Eye (tissue), 1 donor: ENCODE results near the gene GPR132.
"Not testable (repeated sequence)": the region's sequence is repeated elsewhere in the genome, so short reads cannot be mapped to it uniquely, and the experiment has no call there.

Experiments
- DNase-seq: peaks from one replicate; pipeline ENCODE4 v3.0.0-alpha.2; 2015

GPR132 gene

DNA sequence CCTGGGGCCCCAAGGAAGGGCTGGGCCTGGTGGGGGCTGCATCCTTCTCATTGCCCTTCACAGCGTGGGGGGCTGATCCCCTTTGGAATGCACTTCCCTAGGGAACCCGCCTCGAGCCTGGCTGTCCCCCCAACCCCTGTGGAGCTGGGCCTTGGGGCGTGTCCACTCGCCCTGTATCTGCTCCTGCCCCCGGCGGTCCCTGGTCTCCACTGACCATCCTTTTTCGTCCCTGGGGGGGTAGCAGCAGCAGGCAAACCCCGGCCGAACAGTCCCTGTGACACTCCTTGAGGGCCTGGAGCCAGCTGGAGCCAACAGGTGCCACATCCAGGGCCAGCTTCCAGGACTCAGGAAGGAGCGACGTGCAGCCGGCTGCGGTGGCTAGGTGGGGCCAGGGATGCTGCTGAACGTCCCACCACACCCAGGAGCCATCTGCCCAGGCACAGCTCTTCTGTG, 9.4 kb upstream of the GPR132 start:
- DNase-seq, result no peak

DNA sequence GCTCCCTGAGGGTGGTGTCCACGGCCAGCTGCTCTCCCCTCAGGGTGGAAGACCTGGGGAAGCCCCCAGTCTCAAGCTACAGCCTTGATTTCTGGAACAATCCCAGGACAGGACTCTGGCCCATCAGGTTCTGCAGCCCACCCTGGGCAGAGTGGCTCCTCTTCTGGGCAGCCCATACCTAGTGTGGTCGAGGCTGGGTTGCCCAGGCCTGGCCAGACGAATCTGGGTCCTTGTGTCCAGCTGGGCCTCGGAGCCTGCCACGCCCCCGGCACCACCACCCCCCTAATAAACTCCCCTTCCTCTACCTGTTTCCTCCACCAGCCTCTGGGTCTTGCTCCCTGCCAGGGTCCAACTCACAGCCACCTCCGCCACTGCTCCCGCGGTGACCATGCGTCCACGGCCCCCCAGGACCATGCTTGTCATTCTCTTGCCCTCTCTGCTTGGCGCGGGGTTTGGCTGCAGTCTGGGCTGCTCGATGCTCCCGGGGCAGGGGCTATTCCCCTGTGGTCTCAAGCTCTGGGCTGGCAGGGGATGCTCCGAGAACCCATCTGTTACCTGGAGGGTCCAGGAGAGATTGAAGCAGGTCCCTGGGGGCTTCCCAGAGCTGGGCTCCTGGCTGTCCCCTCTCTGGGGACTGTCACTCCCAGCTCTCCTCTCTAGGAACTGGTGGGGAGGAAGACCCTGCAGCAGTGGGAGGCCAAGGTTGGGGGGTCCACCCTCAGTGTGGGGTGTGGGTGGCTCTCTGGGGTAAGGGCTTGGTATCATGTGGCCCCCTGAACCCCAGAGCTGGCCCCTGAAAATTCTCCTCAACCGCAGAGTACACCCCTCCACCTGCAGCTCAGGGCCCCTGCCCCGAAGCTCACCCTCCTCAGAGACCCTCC, 8.7 kb upstream of the GPR132 start:
- no peak for DNase-seq

DNA sequence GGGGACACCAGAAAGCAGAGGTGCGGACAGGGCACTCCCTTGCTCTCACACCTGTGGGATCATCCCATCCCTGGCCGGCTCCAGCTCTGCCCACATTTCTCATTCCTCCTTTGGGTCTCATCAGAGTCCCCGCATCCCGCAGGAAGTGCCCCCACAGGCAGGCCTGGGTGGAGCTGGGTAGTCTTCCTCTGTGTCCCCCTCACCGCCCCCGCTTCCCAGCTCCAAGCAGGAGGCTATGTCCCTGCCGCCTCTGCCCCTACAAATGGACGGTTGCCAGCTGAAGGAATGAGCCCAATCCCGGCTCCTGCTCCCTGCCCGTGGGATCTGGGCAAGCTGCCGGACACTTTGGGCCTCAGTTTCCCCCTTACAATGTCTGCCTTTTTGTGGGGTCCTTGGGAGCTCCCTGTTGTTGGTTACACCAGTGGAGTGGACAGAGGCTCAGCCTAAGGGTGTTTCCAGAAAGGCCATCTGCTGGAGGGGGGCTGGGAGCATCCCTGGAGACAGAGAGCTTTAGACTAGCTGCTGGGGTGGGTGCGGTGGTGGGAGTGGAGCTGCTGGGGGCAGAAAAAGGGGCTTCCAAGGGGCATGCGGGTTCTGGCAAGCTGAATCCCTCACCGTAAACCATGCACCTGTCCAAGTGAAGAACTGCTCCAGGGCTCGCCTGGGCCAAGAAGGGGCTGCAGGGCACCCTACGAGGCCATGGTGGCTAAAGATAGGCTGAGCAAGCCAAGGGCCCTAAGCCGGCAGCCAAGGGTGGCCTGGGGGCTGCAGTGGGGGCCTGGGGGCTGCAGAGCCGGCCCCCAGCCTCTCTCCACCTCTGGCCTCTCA, 7.9 kb upstream of the GPR132 start:
- no peak for DNase-seq

DNA sequence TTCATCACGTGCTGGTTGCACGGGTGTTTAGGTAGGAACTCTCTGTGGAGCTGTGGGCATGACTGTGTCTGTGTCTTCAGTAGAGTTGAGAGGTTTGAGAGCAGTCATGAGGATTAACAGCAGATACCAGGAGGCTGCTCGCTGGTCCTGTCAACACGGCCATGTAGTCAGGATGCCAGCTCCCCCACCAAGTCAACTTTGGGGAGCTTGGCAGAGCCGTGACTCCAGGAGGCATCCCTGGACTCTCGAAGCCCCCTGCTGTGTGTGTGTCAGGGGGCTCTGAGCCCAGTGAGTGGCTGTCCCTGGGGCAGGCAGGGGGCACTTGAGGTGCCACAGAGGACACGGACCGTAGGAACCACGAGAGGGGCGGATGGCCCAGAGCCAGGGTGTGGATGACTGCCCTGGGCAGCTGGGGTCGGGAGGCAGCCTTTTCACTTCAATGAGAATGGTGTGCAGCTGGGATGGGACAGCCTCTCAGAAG, 7.2 kb upstream of the GPR132 start:
- no peak for DNase-seq

DNA sequence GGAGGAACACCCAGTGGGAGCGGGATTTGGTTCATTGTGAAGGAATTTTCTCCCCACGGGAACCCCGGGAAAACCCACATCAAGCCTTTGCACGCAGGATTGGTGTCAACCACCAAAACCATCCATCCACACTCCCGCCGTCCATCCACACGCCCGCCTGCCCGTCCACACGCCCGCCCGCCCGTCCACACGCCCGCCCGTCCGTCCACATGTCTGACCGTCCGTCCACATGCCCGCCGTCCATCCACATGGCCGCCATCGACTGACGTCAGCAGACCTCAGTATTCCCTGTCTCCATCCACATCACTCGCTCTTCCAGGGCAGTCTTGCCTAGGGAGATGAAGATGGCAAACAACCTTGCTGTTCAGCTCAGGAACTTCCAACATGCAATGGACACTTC, 6.7 kb upstream of the GPR132 start:
- no peak for DNase-seq

DNA sequence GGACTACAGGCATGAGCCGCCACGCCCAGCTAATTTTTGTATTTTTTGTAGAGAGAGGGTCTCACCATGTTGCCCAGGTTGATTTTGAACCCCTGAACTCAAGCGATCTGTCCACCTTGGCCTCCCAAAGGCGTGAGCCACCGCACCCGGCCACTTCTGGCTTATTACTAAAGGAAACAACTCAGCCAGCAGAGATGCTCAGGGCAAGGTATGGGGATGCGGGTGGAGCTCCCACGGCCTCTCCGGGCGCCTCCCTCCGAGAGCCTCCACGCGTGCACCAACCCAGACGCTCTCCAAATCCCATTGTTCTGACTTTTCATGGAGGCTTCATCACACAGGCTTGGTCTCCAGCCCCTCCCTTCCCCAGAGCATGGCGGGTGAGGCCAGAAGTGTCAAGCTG, 6.1 kb upstream of the GPR132 start:
- DNase-seq, result no peak

DNA sequence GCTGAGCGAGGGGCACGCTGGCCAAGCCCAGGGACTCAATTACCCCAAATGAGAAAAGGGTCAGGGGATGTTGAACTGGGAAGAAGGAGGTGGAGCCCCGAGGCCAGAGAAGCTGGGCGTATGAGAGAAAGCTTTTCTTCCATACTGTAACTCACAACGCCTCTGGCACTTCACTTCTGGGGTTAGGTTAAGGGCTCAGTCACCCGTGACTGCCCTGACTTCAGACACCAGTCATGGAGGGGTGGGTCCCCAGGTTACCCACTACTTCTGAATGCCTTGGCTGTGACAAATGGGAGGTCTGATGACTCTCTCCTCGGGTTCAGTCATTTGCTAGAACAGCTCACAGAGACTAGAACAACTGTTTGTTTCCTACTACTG, 5.5 kb upstream of the GPR132 start:
- no peak for DNase-seq

DNA sequence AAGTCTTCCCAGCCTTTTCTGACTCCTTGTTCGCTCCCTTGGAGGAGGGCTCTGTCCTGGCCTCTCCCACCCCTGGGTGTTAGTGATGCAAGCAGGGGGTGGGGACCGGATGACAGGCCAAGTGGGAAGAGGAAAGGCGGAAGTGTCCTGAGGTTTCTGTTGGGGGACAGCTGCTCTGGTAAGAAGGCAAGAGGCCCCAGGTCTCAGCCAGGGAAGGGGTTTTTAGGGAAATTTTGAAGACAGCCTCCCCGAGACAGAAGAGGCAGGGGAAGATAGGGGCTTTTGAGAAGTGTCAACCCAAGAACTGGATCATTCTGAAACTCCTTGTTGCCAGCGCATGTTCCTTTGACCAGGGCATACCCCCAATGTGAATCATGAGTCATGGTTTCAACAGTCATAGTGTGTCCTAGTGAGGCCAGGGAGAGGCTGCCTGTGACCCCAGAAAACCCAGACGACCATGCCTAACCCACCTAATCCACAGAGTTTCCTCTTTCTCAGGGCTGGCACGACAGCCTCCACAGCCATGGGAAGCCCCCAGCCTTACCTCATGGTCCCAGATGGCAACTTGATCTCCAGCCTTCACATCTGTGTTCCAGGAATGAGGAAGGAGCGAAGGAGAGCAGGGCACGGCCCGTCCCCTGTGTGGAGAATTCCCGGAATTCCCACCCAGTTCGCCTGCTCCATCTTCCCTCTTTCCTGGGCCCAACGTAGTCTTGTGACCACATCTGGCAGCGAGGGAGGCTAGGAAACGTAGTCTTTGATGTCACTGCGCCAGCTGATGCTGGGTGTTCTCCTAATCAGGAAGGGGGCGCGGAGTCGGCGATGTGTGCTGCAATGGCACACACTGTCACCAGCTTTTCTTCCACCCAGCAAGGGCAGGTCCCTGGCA, 4.9 kb upstream of the GPR132 start:
- no peak for DNase-seq

DNA sequence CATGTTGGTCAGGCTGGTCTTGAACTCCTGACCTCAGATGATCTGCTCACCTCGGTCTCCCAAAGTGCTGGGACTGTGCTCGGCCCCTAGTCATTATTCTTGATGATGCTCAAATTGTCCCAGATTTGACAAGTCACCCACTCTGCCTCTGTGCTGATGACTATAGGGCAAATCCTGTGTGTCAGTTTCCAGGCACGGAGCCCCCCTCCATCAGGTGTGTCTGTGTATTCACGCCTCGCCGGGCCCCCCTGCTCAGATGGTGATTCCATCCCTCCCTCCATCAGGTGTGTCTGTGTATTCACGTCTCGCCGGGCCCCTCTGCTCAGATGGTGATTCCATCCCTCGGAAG, 4.3 kb upstream of the GPR132 start:
- DNase-seq, result no peak

DNA sequence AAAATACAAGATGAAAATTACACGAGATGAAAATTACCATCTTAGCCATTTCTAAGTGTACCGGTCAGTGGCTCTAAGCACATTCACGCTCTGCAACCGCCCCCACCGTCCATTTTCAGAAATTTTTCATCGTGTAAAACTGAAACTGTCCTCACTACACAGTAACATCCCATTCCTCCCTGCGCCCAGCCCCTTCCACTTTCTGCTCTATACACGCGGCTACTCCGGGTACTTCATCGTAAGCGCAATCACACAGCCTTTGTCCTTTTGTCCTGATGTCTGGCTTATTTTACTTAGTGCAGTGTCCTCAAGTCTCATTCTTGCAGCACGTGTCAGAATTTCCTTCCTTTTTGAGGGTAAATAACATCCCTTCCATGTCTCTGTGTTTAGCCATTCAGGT, 3.6 kb upstream of the GPR132 start:
- no peak for DNase-seq

DNA sequence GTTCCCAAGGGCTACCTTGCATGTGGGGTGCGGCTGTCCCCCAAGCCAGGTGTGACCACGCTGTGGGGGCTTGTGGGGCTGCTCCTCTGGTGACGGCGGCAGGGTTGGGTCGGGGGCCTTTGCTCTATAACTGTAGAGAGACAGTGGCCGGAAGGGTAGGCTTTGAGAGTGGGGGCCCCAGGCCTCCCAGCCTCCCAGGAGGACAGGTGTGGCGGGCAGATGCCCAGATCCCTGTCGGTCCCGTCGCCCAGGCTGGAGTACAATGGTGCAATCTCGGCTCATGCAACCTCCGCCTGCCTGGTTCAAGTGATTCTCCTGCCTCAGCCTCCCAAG, 2.7 kb upstream of the GPR132 start:
- DNase-seq, result no peak

DNA sequence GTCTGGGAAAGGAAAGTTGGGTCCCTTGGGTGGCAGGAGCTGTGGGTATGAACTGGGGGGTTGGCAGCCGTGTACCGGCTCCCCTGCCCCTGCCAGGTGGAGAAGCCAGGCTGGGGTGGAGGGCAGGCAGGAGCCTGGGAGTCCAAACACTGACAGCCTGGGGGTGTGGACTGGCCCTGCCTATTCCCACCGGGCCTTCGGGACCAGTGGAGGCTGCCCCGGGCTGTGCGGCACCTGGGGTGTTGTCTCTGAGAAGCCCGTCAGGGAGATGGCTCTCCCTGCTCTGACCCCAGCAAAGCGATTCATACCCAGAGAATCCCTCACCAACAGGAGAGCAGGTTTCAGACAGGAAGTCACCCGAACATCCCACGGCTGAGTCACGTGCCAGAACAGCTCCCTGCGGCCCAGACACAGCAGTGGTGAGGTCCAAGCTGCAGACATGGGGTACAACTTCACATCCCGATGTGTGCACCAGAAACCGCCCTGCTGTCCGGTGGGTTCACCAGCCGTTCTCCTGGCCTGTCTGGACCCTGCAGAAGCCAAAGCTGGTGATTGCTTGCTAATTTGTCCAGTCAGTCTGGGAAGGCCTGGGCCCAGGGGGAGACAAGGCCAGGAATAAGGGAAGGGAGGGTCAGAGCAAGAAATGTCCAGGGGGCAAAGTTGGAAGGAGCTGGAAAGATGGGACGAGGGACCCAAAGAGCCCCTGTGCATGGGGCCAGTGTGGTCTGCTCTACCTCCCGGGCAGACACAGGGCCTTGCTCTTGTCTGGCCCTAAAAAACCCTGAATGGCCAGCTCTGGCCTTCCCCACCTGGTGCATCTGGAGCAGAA, 2.1 kb upstream of the GPR132 start:
- DNase-seq, result no peak

DNA sequence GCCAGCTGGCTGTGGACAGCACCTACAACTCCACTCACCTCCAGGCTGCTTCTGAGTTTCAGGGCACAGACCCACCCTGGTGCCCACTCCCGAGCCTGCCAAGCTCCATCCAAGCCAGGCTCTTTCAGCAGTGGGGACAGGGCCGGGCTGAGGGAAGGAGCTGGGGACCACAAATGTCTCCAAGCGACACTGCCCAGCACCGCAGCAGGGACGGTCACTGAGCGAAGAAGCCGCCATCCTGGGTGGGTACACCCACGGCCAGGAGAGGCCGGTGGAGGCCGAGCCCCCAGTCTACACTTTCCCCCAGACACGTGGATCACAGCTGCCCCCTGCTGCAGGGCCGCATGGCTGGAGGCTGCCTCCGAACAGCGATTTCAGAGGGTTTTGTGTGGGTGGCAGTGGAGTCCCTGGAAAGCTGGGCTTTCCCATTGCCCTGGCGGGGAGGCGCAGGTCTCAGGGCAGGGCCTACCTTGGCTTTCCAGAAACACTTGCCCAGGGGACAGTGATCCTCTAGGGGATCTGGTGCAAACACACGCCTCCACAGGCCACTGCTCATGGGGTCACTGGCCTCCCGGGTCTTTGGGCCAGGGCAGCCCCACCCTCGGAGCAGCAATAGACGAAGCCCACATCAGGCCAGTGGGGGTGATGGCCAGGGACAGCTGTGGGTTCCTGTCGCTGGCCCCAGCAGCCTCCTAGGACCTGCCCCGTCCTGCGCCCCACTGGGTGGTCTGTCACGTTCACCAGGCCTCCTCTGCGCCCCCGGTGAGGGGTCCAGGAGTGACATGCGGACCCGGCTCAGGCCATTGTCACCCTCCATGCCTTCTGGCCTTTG, 1.2 kb upstream of the GPR132 start:
- DNase-seq, result no peak

DNA sequence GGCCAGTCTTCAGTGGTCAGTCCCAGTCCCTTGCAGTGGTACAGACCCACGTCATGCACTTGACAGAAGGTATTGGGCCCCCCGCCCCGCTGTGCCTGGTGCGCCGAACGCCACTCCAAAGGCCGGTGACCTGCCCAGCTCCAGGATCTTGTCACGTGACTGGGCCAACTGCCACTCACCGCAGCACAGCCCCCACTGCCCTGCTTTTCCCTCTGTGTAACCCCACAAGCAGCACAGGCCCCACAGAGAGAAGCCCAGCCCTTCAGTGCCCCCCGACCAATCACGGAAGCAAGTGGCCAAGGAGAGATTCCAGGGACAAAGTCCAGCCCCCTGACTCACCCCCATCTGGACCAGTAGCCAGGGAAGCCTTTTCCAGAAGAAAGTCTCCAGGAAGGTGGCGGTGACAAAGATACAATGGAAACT, 498 bp downstream of the GPR132 start:
- DNase-seq, result peak; percentile 70

DNA sequence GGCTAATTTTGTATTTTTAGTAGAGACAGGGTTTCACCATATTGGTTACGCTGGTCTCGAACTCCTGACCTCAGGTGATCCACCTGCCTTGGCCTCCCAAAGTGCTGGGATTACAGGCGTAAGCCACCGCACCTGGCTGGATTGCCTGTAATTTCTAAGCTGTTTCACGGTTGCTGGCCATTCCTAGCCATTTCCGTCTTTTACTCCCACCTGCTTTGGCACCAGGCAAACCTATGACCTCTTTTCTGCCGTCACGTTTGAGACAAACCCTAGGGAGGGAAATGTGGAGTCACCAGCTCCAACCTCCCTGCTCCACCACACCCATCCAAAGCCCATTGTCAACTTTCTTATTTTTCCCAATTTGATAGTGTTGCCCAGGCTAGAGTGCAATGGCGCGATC, 1.2 kb downstream of the GPR132 start:
- no peak for DNase-seq

DNA sequence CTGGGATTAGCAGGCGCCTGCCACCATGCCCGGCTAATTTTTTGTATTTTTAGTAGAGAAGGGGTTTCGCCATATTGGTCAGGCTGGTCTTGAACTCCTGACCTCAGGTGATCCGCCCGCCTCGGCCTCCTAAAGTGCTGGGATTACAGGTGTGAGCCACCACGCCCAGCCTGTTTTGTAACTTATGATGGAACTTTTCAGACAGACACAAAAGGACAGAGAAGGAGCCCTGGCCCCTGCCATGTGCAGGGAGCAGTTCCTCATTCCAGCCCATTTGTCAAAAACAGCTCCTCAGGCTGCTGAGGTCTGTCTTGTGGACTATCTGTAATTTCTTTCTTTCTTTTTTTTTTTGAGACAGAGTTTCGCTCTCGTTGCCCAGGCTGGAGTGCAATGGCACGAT, 1.7 kb downstream of the GPR132 start:
- not testable (repeated sequence) for DNase-seq

DNA sequence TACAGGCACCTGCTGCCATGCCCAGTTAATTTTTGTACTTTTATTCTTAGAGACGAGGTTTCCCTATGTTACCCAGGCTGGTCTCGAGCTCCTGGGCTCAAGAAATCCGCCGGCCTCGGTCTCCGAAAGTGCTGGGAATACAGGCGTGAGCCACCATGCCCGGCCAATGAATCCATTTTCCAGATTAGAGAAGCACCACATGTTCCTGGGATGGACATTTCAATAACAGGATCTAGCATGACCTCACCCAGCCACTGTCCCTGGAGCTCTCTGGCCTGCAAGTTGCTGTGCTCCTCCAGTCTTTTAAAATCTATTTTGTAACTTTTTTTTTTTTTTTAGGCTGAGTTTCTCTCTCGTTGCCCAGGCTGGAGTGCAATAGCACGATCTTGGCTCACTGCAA, 2.2 kb downstream of the GPR132 start:
- no peak for DNase-seq

DNA sequence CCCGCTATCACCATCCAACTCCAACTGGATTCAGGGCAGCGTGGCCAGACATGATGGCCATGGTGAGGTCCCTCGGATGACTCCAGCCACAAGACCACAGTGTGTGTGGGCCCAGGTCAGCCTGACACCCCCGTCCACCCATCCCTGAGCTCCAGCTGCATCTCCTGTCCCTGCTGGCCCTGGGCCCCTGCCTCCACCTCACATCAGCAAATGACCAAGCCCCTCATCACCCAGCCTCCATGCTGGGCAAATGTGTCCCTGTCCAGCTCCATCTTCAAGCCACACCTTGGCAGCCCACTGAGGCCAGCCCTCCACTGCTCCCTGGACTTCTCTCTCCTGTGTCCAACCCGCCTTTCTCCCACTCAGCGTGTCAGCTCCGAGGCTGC, 3.2 kb downstream of the GPR132 start:
- no peak for DNase-seq

DNA sequence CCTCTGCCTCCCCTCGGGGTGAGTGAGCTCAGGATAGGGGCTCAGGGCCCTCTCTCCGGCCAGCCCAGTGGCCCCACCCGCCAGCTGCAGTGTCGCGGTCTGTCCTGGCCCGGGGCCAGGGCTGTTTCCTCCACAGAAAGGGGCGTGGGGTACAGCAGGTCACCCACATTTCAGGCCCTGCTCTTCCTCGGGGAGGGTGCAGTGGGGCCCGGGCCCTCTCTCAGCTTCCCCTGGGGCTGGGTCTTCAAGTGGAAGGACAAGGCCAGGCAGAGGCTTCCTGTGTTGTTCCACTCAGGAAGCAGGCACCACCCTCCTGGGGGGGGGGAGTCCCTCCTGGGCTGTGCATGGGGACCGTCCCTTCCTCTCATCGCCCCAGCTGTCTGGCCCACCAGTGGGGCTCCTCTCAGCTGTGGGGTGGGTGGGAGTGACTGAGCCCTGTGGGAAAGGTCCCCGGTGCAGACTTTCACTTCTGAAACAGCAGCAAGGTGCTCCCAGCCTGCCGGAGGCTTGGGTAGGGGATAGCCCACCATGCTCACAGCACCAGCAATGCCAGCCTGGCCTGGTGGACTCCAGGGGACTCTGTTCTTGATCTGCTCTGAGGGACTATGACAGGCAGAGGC, 3.7 kb downstream of the GPR132 start:
- DNase-seq, result no peak

DNA sequence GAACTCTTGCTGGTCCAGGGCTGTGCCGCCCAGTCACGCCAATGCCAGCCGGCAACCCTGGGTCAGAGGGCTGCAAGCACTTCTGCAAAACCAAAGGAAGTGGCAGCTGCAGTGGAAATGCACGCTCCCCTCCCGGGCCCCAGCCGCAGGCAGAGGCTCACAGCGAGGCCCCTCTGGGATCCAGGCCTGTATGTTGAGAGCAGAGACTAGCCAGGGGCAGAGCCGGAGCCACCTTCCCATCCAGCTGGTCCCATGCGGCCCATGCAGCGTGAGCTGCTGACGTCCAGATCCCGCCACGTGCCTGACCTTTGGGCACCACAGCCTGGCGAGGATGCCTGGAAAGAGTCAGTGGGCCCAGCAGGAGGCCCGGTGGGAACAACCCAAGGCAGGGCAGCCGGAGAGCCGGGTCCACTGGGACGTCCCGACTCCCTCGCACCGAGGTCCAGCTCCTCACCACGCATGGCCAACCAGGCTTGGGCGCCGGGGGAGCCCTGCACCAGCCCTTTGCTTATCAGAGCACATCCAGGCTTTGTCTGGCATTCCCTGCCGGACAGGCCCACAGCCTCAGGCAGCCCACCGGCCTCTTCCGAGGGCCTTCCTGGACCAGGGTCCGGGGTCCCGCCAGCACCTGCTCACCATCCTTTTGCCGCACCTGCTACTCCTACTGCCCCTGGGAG, 4.3 kb downstream of the GPR132 start:
- peak; percentile 74 for DNase-seq
